HCT116 (cell line): ENCODE data around the gene ANAPC7. TPM values are rescaled to one million over a fixed set of nuclear protein-coding genes. Genes with fewer than 3 reads are reported as not detected.

ENCODE experiments used
- ATAC-seq: fragments of 200-7000 bp; cut with Tn5 transposase; 2 replicates; pipeline ENCODE4 v1.9.1; 2020; ENCODE audit warnings: mild to moderate bottlenecking, moderate library complexity
- BruUV-seq: library from RNA; stranded (reverse); fragments of 400-500 nt; replicated peaks from 2 replicates; lab custom pipeline; 2021; lab: Mats Ljungman, UMichigan
- CTCF ChIA-PET: fragments of 300-600 bp; sonication (Branson Sonifier 250); formaldehyde crosslinking; loops from one replicate; lab custom pipeline; 2021; ENCODE audit warnings: antibody characterized with exemption; lab: Charles Lee
- POLR2A ChIA-PET: fragments of 300-600, 350-600 bp; sonication (Branson Sonifier 250); formaldehyde crosslinking; loops from one replicate; lab custom pipeline; 2021; ENCODE audit warnings: antibody characterized with exemption; lab: Charles Lee
- RAD21 ChIA-PET, 2 experiments: fragments of 300-600 bp; sonication (Branson Sonifier 250); formaldehyde crosslinking; loops; one replicate each; lab custom pipeline; 2023; ENCODE audit warnings: low total read pairs in 2 of 2; ENCODE audit not compliant: uncharacterized antibody in 2 of 2, unreplicated experiment in 2 of 2, low non-redundant PET in 1 of 2; lab: Charles Lee
- DNase-seq: peaks from one replicate; pipeline ENCODE4 v3.0.0-alpha.2; 2010; ENCODE audit warnings: low read depth, low spot score
- H2AFZ ChIP-seq: fragments of 200-600 bp; shearing (Covaris generic), sonication (generic); 2 replicates; pipeline ENCODE4 v1.6.1; 2017; ENCODE audit warnings: low read depth, mixed run types, mixed read lengths, antibody characterized with exemption, low read length; ENCODE audit not compliant: poor library complexity, severe bottlenecking
- H3K27ac ChIP-seq: 2 replicates; pipeline ENCODE4 v1.5.1; 2012; ENCODE audit warnings: low read depth, low read length
- H3K27me3 ChIP-seq: fragments of 200-600 bp; sonication (generic); 2 replicates; pipeline ENCODE4 v1.6.1; 2016; ENCODE audit warnings: mixed run types, low read length, mixed read lengths; ENCODE audit not compliant: insufficient read depth
- H3K36me3 ChIP-seq, 2 experiments: fragments of 200-500 bp in 1 of 2; fragments of 200-600 bp in 1 of 2; sonication (Bioruptor generic) in 1 of 2; sonication (generic) in 1 of 2; 2 replicates each; pipeline versions ENCODE4 v1.5.1 to v1.6.1; 2014 to 2016; ENCODE audit warnings: low read length in 2 of 2, inconsistent platforms in 1 of 2, mixed read lengths in 1 of 2, mixed run types in 1 of 2; ENCODE audit not compliant: insufficient read depth in 2 of 2, control insufficient read depth in 1 of 2
- H3K4me1 ChIP-seq, 2 experiments: fragments of 200-600 bp in 1 of 2; sonication (generic) in 1 of 2; 2 replicates each; pipeline versions ENCODE4 v1.5.1 to v1.6.1; 2012 to 2017; ENCODE audit warnings: low read length in 2 of 2, inconsistent platforms in 1 of 2, mild to moderate bottlenecking in 1 of 2, mixed read lengths in 1 of 2, mixed run types in 1 of 2, moderate library complexity in 1 of 2; ENCODE audit not compliant: insufficient read depth in 2 of 2, control insufficient read depth in 1 of 2
- H3K4me2 ChIP-seq: fragments of 200-600 bp; sonication (generic); 2 replicates; pipeline ENCODE4 v1.6.1; 2017; ENCODE audit warnings: mixed run types, low read length, mixed read lengths
- H3K4me3 ChIP-seq, 2 experiments: fragments of 200-600 bp in 1 of 2; sonication (generic) in 1 of 2; replicated peaks in 1 of 2; 2 replicates each; pipeline ENCODE4 v1.5.1; 2011 to 2016; ENCODE audit warnings: low read length in 2 of 2, control low read depth in 1 of 2, low read depth in 1 of 2, mild to moderate bottlenecking in 1 of 2, mixed read lengths in 1 of 2, mixed run types in 1 of 2
- H3K79me2 ChIP-seq: fragments of 200-600 bp; sonication (generic); 2 replicates; pipeline ENCODE4 v1.6.1; 2017; ENCODE audit warnings: mild to moderate bottlenecking, mixed run types, low read length, moderate library complexity, mixed read lengths; ENCODE audit not compliant: insufficient read depth
- H3K9ac ChIP-seq: fragments of 200-600 bp; sonication (generic); 2 replicates; pipeline ENCODE4 v1.6.1; 2016; ENCODE audit warnings: low read length, mixed read lengths
- H3K9me2 ChIP-seq: fragments of 200-600 bp; sonication (generic), shearing (Covaris generic); 2 replicates; pipeline ENCODE4 v1.6.1; 2017; ENCODE audit warnings: mixed run types, mild to moderate bottlenecking, moderate library complexity; ENCODE audit not compliant: insufficient read depth
- H3K9me3 ChIP-seq, 2 experiments: fragments of 200-500 bp in 1 of 2; fragments of 200-600 bp in 1 of 2; sonication (Bioruptor generic) in 1 of 2; sonication (generic) in 1 of 2; 2 replicates each; pipeline ENCODE4 v1.6.1; 2014 to 2017; ENCODE audit warnings: low read length in 2 of 2, mixed read lengths in 2 of 2, inconsistent platforms in 1 of 2, low read depth in 1 of 2, mild to moderate bottlenecking in 1 of 2, mixed run types in 1 of 2, moderate library complexity in 1 of 2; ENCODE audit not compliant: control insufficient read depth in 1 of 2, insufficient read depth in 1 of 2
- H4K20me1 ChIP-seq: fragments of 200-600 bp; sonication (generic), shearing (Covaris generic); 2 replicates; pipeline ENCODE4 v1.6.1; 2017; ENCODE audit warnings: mixed run types, mild to moderate bottlenecking, moderate library complexity; ENCODE audit not compliant: insufficient read depth
- ELF1 ChIP-seq: IDR thresholded peaks from 2 replicates; pipeline ENCODE4 v1.6.1; 2012; ENCODE audit warnings: low read depth, borderline replicate concordance
- EZH2phosphoT487 ChIP-seq: fragments of 200-600 bp; IDR thresholded peaks from 2 replicates; pipeline ENCODE4 v1.6.1; 2018; ENCODE audit warnings: antibody characterized with exemption, borderline replicate concordance
- MAX ChIP-seq: IDR thresholded peaks from 2 replicates; pipeline ENCODE4 v1.6.1; 2012
- SP1 ChIP-seq: IDR thresholded peaks from 2 replicates; pipeline ENCODE4 v1.6.1; 2012; ENCODE audit warnings: low read depth
- intact Hi-C: fragments of 100-400 bp; cut with micrococcal nuclease; formaldehyde crosslinking; loops from 2 replicates; pipeline ENCODE4 v1.10.0; 2022
- total RNA-seq: library from RNA; stranded (reverse); gene quantifications from one replicate; pipeline ENCODE4 v1.2.1, GENCODE V29; 2021; ENCODE audit not compliant: unreplicated experiment
- TF ChIP-seq, protein P1 (sequence below): IDR thresholded peaks from 2 replicates; pipeline ENCODE4 v1.6.1; 2011; ENCODE audit warnings: mild to moderate bottlenecking, low read length, moderate library complexity; ENCODE audit not compliant: insufficient replicate concordance; ENCODE audit errors: extremely low read depth
- TF ChIP-seq, protein P2 (sequence below), 3 experiments: fragments of 200-600 bp in 1 of 3; sonication (generic) in 1 of 3; IDR thresholded peaks in 2 of 3; conservative IDR thresholded peaks in 1 of 3; 2 replicates each; pipeline ENCODE4 v1.5.1; 2012 to 2017; ENCODE audit warnings: low read depth in 2 of 3, low read length in 2 of 3, antibody characterized with exemption in 1 of 3, borderline replicate concordance in 1 of 3, control low read depth in 1 of 3, mild to moderate bottlenecking in 1 of 3, mixed read lengths in 1 of 3, mixed run types in 1 of 3, moderate library complexity in 1 of 3; ENCODE audit not compliant: insufficient read depth in 1 of 3

ANAPC7 gene
- total RNA-seq, 1 experiment from 2014 or later = 55.9 TPM

GRCh38 chr12:110347767-110348166 is 55.7 kb downstream of the ANAPC7 start:
- H3K79me2 ChIP-seq = peaks cover 16% of the 10 kb centered on the region; the same call in 1 of the 2 replicates
- POLR2A ChIA-PET = no interaction called here
- H3K36me3 ChIP-seq = peaks cover 53 to 76% of the 10 kb centered on the region in 2 experiments
- TF ChIP-seq, protein P1, sequence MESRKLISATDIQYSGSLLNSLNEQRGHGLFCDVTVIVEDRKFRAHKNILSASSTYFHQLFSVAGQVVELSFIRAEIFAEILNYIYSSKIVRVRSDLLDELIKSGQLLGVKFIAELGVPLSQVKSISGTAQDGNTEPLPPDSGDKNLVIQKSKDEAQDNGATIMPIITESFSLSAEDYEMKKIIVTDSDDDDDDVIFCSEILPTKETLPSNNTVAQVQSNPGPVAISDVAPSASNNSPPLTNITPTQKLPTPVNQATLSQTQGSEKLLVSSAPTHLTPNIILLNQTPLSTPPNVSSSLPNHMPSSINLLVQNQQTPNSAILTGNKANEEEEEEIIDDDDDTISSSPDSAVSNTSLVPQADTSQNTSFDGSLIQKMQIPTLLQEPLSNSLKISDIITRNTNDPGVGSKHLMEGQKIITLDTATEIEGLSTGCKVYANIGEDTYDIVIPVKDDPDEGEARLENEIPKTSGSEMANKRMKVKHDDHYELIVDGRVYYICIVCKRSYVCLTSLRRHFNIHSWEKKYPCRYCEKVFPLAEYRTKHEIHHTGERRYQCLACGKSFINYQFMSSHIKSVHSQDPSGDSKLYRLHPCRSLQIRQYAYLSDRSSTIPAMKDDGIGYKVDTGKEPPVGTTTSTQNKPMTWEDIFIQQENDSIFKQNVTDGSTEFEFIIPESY = no peak
- TF ChIP-seq ELF1 (no peak), SP1 (no peak), EZH2phosphoT487 (no peak), MAX (no peak)
- TF ChIP-seq, protein P2, sequence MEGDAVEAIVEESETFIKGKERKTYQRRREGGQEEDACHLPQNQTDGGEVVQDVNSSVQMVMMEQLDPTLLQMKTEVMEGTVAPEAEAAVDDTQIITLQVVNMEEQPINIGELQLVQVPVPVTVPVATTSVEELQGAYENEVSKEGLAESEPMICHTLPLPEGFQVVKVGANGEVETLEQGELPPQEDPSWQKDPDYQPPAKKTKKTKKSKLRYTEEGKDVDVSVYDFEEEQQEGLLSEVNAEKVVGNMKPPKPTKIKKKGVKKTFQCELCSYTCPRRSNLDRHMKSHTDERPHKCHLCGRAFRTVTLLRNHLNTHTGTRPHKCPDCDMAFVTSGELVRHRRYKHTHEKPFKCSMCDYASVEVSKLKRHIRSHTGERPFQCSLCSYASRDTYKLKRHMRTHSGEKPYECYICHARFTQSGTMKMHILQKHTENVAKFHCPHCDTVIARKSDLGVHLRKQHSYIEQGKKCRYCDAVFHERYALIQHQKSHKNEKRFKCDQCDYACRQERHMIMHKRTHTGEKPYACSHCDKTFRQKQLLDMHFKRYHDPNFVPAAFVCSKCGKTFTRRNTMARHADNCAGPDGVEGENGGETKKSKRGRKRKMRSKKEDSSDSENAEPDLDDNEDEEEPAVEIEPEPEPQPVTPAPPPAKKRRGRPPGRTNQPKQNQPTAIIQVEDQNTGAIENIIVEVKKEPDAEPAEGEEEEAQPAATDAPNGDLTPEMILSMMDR (IDR thresholded peaks at IDR 0.05 in 2 of 3, conservative IDR thresholded peaks at IDR 0.05 in 1 of 3; ENCODE audit: borderline replicate concordance in 1 of 3, insufficient read depth in 1 of 3, low read depth in 2 of 3, low read length in 2 of 3) = no peak
- no peak overlapping the region for H3K27ac ChIP-seq
- no peak for DNase-seq
- no peak overlapping the region for H3K4me3 ChIP-seq
- 0 out of 2 replicates have a peak, but pooled peaks cover 7% of the 10 kb centered on the region for H4K20me1 ChIP-seq
- no peaks in the 10 kb centered on the region for H3K27me3 ChIP-seq
- BruUV-seq = no TSS peak
- no peaks in the 10 kb centered on the region for H3K4me1 ChIP-seq
- ATAC-seq = no peak
- no peak overlapping the region for H3K9ac ChIP-seq
- H3K9me2 ChIP-seq = no peaks in the 10 kb centered on the region
- no peak overlapping the region for H2AFZ ChIP-seq
- intact Hi-C loops = no loop called here
- RAD21 ChIA-PET = no interaction called here
- H3K9me3 ChIP-seq = no peaks in the 10 kb centered on the region
- CTCF ChIA-PET = no interaction called here
- no peak overlapping the region for H3K4me2 ChIP-seq
